A549 treated with CpdA at 1 μM for 4 hours (cell line): Measurements from ENCODE around the gene CIC. TPM values are rescaled to one million over a fixed set of nuclear protein-coding genes. Genes with fewer than 3 reads are reported as not detected.

Experiments used
- total RNA-seq: library from RNA; stranded (reverse); fragments of 200-300 nt; extraction: Qiagen RNA extraction; gene quantifications from 5 replicates; pipeline ENCODE4 v1.2.3, GENCODE V29; 2022; ENCODE audit warnings: low read depth

The CIC gene
- 52.2 to 70.3 TPM (median 58.4 TPM) in 5 replicates for total RNA-seq

GRCh38 chr19:42268704-42269477, at the start of gene CIC:
TSS of gene CIC (plus strand) at chr19:42269252. CDS start at chr19:42271784, 2,532 bp downstream.

GRCh38 chr19:42219812-42220750, 49.0 kb upstream of the CIC start, which contains the start of gene ZNF526:
TSS of gene ZNF526 (plus strand) at chr19:42220312. CDS start at chr19:42224404, 4,092 bp downstream.

GRCh38 chr19:42242512-42243409, 26.3 kb upstream of the CIC start, which contains the start of gene GSK3A:
TSS of gene GSK3A (minus strand) at chr19:42242602. CDS start at chr19:42242465, 137 bp downstream.

GRCh38 chr19:42254850-42255765, 13.9 kb upstream of the CIC start, which contains the start of gene ERF:
TSS of gene ERF (minus strand) at chr19:42255128. CDS start at chr19:42254999, 129 bp downstream.

GRCh38 chr19:42301646-42302203, 32.7 kb downstream of the CIC start, which contains the start of gene PRR19:
TSS of gene PRR19 (plus strand) at chr19:42302132. CDS start at chr19:42309585, 7,453 bp downstream.

GRCh38 chr19:42313096-42313839, 44.2 kb downstream of the CIC start, which contains the start of gene TMEM145:
TSS of gene TMEM145 (plus strand) at chr19:42313309. CDS start at chr19:42313377, 68 bp downstream.

GRCh38 chr19:42325308-42325895, 56.4 kb downstream of the CIC start, which contains the start of gene MEGF8:
TSS of gene MEGF8 (plus strand) at chr19:42325635. CDS start at chr19:42326244, 609 bp downstream.

Other genes with a start within 250 kb of the CIC start
- gene GRIK5, start 199.0 kb upstream of the CIC start, total RNA-seq, result 0.42 to 0.93 TPM (median 0.57 TPM) in 5 replicates
- gene ZNF574, start 193.1 kb upstream of the CIC start, total RNA-seq, result 27.9 to 38.6 TPM (median 37.0 TPM) in 5 replicates
- 0.27 to 0.55 TPM (median 0.48 TPM) in 5 replicates for gene POU2F2, start 136.8 kb upstream of the CIC start, total RNA-seq
- 66.5 to 111 TPM (median 94.6 TPM) in 5 replicates for gene DEDD2, start 51.6 kb upstream of the CIC start, total RNA-seq
- 18.5 to 20.5 TPM (median 19.3 TPM) in 5 replicates for gene ZNF526, start 48.9 kb upstream of the CIC start, total RNA-seq
- gene GSK3A, start 26.6 kb upstream of the CIC start, total RNA-seq, result 109 to 175 TPM (median 164 TPM) in 5 replicates
- gene ERF, start 14.1 kb upstream of the CIC start, total RNA-seq, result 102 to 124 TPM (median 118 TPM) in 5 replicates
- 3.6 to 4.9 TPM (median 4.5 TPM) in 5 replicates for gene PRR19, start 32.9 kb downstream of the CIC start, total RNA-seq
- 131 to 157 TPM (median 139 TPM) in 5 replicates for gene PAFAH1B3, start 33.4 kb downstream of the CIC start, total RNA-seq
- gene TMEM145, start 44.1 kb downstream of the CIC start, total RNA-seq, result 3.0 to 3.9 TPM (median 3.5 TPM) in 5 replicates
- 21.6 to 29.0 TPM (median 24.4 TPM) in 5 replicates for gene MEGF8, start 56.4 kb downstream of the CIC start, total RNA-seq
- gene CNFN, start 121.0 kb downstream of the CIC start, total RNA-seq, result 39.7 to 50.8 TPM (median 46.1 TPM) in 5 replicates
- 1.6 to 3.1 TPM (median 2.3 TPM) in 5 replicates for gene LIPE, start 158.1 kb downstream of the CIC start, total RNA-seq
- 0.07 to 0.12 TPM in 2 of 5 replicates, not detected in the others for gene CXCL17, start 173.7 kb downstream of the CIC start, total RNA-seq